Kidney (tissue), 14 donors: ENCODE results near the gene ARMC8. TPM values are rescaled to one million over a fixed set of nuclear protein-coding genes. Genes with fewer than 3 reads are reported as not detected.

Experiments
- DNase-seq, 5 donors: peaks; one replicate each; pipeline ENCODE4 v3.0.0-alpha.2; 2013 to 2020
- FAIRE-seq: peaks from 2 replicates; lab custom pipeline; 2012; peaks lifted over from hg19 to GRCh38; lab: Jason Lieb, UNC
- H3K27ac ChIP-seq, 2 donors: one replicate each; pipeline ENCODE4 v1.7.0; 2013; ENCODE audit warnings: low read depth in 2 of 2, low read length in 2 of 2, inconsistent platforms in 1 of 2
- H3K27me3 ChIP-seq: one replicate; pipeline ENCODE4 v1.7.1; 2013; ENCODE audit warnings: low read length, inconsistent platforms; ENCODE audit not compliant: control insufficient read depth, insufficient read depth
- H3K36me3 ChIP-seq, 3 donors: one replicate each; pipeline versions ENCODE4 v1.7.0 to v1.7.1; 2013; ENCODE audit warnings: low read length in 3 of 3, control low read depth in 1 of 3, inconsistent platforms in 1 of 3; ENCODE audit not compliant: insufficient read depth in 3 of 3, control insufficient read depth in 2 of 3
- H3K4me1 ChIP-seq, 3 donors: one replicate each; pipeline versions ENCODE4 v1.7.0 to v1.7.1; 2013; ENCODE audit warnings: low read length in 3 of 3, inconsistent platforms in 1 of 3, low read depth in 1 of 3; ENCODE audit not compliant: control insufficient read depth in 2 of 3, insufficient read depth in 2 of 3
- H3K4me3 ChIP-seq, 3 donors: one replicate each; pipeline versions ENCODE4 v1.7.0 to v1.8.1; 2013; ENCODE audit warnings: low read length in 3 of 3, control low read depth in 1 of 3, inconsistent platforms in 1 of 3
- H3K9ac ChIP-seq, 3 donors: one replicate each; pipeline versions ENCODE4 v1.7.0 to v1.7.1; 2013; ENCODE audit warnings: low read length in 3 of 3, control low read depth in 1 of 3, inconsistent platforms in 1 of 3
- H3K9me3 ChIP-seq, 3 donors: one replicate each; pipeline versions ENCODE4 v1.7.0 to v1.7.1; 2013; ENCODE audit warnings: low read length in 3 of 3, control low read depth in 1 of 3, inconsistent platforms in 1 of 3; ENCODE audit not compliant: control insufficient read depth in 2 of 3, insufficient read depth in 1 of 3
- intact Hi-C: fragments of 100-400 bp; cut with DNase I; formaldehyde crosslinking; loops from one replicate; pipeline ENCODE4 v1.11.1; 2022
- polyA plus RNA-seq: library from polyadenylated mRNA; stranded (reverse); fragments of 350-450 nt; fragmentation: Illumina TruSeq; extraction: RNeasy Lipid Tissue Mini Kit (QIAGEN cat#74804); gene quantifications from one replicate; pipeline ENCODE4 v1.2.3, GENCODE V29; 2014; ENCODE audit warnings: low read depth, low replicate concordance; ENCODE audit not compliant: insufficient read depth
- total RNA-seq: library from RNA; stranded (reverse); fragmentation: NEBNext Ultra II Directional; extraction: Animal tissue kit (Norgen Biotek cat#: 25700); gene quantifications from one replicate; pipeline ENCODE4 v1.2.1, GENCODE V29; 2021
- TF ChIP-seq, protein P1 (sequence below): IDR thresholded peaks from 3 replicates; pipeline ENCODE4 v1.5.1; 2012; ENCODE audit warnings: mild to moderate bottlenecking, moderate library complexity, borderline replicate concordance; ENCODE audit not compliant: insufficient read depth; ENCODE audit errors: extremely low read depth
- donor health status: control.
- donor health status: control.
- donor health status: control.
- donor health status: control.
- donor health status: control.
- donor health status: DM: yes; HTN: yes; CAD: no.
- donor health status: Normal renal cell carcinoma (clear cell type).

Gene ARMC8
- total and polyA plus RNA-seq, 2 donors from 2014 or later = 17.1 to 47.3 TPM

GRCh38 chr3:138154534-138154933, 32.6 kb upstream of the ARMC8 start:
- no peak overlapping the region for H3K4me3 ChIP-seq
- no peaks in the 10 kb centered on the region for H3K27me3 ChIP-seq
- FAIRE-seq (no peak), DNase-seq (no peak)
- H3K4me1 ChIP-seq = no peaks in the 10 kb centered on the region
- no peaks in the 10 kb centered on the region for H3K9me3 ChIP-seq
- TF ChIP-seq, protein P1, sequence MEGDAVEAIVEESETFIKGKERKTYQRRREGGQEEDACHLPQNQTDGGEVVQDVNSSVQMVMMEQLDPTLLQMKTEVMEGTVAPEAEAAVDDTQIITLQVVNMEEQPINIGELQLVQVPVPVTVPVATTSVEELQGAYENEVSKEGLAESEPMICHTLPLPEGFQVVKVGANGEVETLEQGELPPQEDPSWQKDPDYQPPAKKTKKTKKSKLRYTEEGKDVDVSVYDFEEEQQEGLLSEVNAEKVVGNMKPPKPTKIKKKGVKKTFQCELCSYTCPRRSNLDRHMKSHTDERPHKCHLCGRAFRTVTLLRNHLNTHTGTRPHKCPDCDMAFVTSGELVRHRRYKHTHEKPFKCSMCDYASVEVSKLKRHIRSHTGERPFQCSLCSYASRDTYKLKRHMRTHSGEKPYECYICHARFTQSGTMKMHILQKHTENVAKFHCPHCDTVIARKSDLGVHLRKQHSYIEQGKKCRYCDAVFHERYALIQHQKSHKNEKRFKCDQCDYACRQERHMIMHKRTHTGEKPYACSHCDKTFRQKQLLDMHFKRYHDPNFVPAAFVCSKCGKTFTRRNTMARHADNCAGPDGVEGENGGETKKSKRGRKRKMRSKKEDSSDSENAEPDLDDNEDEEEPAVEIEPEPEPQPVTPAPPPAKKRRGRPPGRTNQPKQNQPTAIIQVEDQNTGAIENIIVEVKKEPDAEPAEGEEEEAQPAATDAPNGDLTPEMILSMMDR = no peak
- no peaks in the 10 kb centered on the region for H3K36me3 ChIP-seq
- intact Hi-C loops = no loop called here
- H3K27ac ChIP-seq = no peak overlapping the region
- H3K9ac ChIP-seq = no peak overlapping the region

GRCh38 chr3:138157743-138158142, 29.4 kb upstream of the ARMC8 start:
- H3K9ac ChIP-seq = no peak overlapping the region
- H3K4me1 ChIP-seq = no peaks in the 10 kb centered on the region
- no peak overlapping the region for H3K27ac ChIP-seq
- TF ChIP-seq, protein P1 = no peak
- no peak for DNase-seq
- no peaks in the 10 kb centered on the region for H3K27me3 ChIP-seq
- H3K36me3 ChIP-seq = peaks cover 0 to 4% (median 4%) of the 10 kb centered on the region in 3 donors
- no peaks in the 10 kb centered on the region for H3K9me3 ChIP-seq
- intact Hi-C loops = no loop called here
- H3K4me3 ChIP-seq = no peak overlapping the region
- FAIRE-seq = no peak

DNA sequence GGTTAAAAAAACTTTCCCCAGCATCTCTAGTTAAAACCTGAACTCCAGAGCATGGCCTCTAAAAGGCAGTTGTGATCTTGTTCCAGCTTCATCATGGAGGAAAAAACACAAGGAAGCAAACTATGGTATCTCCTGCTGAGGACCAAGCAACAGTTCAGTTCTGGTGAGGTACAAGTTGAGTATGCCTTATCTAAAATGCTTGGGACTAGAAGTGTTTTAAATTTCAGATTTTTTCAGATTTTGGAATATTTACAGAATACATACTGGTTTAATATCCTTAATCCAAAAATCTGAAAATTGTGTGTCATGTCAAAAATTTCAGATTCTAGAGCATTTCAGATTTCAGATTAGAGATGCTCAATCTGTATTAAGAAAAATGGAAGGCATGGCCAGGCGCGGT, 22.0 kb upstream of the ARMC8 start:
- no peak for FAIRE-seq
- Histone ChIP-seq H3K9me3 (no peaks in the 10 kb centered on the region), H3K27me3 (no peaks in the 10 kb centered on the region), H3K9ac (no peak overlapping the region), H3K4me3 (no peak overlapping the region), H3K27ac (no peak overlapping the region), H3K4me1 (no peaks in the 10 kb centered on the region), H3K36me3 (peaks cover 11 to 18% (median 16%) of the 10 kb centered on the region in 3 donors)
- no peak for DNase-seq
- TF ChIP-seq, protein P1 = no peak
- intact Hi-C loops = no loop called here

GRCh38 chr3:138172625-138173024, 14.5 kb upstream of the ARMC8 start:
- Histone ChIP-seq H3K36me3 (peaks cover 0 to 4% (median 3%) of the 10 kb centered on the region in 3 donors), H3K9ac (no peak overlapping the region), H3K4me3 (no peak overlapping the region), H3K27me3 (no peaks in the 10 kb centered on the region), H3K4me1 (peaks cover 0 to 11% (median 4%) of the 10 kb centered on the region in 3 donors), H3K9me3 (no peaks in the 10 kb centered on the region), H3K27ac (no peak overlapping the region)
- DNase-seq (no peak), FAIRE-seq (no peak)
- intact Hi-C loops = no loop called here
- TF ChIP-seq, protein P1 = no peak
